Bone marrow (tissue), 2 donors: Measurements from ENCODE around the gene CPLANE1.
"Not testable (repeated sequence)": the region's sequence is repeated elsewhere in the genome, so short reads cannot be mapped to it uniquely, and the experiment has no call there.

Experiments
- DNase-seq, 2 donors: peaks; one replicate each; lab custom pipeline; 2025; lab: John Stamatoyannopoulos, UW

CPLANE1 gene

DNA sequence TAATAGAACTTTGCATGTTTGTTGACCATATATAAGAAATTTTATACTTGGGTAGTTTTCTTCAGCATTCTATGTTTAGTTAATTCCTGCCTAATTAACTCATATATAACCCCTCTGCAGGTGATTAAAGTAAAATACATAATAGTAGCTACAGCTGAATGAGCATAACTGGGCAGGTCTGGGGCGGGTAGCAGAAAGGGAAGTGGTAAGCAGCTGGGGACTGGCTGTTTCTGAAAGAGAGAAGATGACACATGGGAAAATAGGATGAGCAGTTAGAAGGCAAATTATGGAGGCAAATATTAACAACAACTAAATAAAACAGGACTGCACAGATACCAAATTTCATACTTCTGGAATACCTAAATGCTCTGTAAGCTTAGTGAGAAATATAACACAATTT lies 128.1 kb downstream of the CPLANE1 start:
- DNase-seq, result peak in 1 of 2 donors; percentile 35

GRCh38 chr5:37120270-37120669 lies 128.9 kb downstream of the CPLANE1 start:
- DNase-seq, result no peak

GRCh38 chr5:37116359-37116758 lies 132.8 kb downstream of the CPLANE1 start:
- no peak for DNase-seq

DNA sequence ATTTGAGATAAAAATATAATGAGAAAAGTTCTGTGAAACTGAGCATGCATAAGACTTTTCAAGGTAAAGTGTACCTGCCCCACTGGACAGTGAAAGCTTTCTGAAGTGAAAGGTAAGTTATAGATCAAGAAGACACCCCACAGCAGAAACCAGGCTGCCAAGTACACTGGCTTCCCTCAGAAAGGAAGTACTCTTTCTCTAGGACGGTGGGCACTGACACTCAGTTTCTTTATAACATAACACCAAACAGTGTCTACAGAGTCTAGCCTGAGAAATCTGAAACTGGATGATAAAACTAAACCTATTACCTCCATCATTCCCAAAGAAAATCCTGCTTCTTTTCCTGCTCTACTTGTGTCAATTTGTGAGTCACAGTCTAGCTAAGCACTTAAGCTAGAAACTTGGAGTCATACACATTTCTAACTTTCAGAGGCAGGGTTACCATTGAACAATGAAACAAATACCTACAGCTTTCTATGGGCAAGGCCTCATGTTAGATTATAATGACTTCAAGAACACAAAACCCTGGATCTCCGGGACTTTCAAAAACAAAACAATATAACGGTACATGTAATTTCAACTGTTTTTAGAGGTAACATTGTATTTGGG lies 136.7 kb downstream of the CPLANE1 start:
- no peak for DNase-seq

DNA sequence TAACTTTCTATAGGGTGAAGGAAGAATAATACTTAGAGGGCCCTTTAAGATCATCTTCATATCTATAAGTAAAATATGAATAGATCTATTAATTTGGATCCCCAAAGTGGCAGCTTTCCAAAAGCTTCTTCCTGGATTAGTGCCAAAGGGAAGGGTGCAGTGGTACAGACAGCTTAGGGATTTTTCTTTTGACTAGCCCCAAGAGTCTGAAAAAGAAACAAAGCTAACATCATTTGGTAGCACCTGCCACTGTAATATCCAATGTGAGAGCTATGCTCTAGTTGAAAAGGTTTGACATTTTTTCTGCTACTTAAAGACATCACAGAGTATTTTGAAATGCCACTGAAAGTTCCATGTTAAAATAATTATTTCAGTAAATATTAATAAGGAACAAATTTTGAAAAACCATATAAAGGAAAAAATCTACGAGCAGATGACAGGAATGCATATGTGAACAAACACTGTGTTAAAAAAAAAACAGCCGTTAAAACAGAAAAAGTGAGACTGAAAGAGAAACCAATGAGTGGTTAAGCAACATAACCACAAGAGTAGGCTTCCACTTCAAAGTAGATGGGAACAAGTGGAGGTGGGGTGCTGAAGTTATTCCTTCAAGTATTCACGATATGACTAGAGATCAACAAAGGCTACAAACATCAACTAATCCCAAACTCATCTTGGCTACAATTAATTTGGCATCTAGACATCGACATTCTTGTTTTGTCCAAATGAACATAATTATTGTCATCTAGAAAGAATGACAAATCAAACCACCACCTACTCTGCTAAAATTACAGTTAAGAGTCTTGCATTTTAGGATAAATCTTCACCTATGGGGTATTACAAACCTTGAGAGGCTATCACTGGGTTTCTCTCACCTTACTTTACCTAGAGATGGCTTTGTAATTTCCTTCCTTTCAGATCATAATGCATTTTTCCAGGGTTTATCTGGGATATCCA lies 137.5 kb downstream of the CPLANE1 start:
- peak in 1 of 2 donors; percentile 62 for DNase-seq

DNA sequence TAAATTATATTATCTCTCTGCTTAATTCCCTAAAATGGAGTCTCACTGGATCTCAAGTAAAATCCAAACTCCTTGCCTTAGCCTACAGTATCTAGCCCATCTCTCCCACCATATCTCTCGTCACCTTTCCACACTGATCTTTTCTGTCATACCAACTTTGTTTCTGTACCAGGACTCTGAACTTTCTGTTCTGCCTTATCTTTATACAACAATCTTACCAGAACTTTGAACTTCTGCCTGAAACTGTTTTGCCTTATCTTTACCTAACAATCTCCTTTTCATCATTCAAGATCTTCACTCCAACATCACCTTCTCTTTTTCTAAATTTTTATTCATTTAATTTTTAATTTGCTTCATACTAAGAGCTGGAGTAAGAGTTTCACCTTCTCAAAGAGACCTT lies 139.0 kb downstream of the CPLANE1 start:
- no peak for DNase-seq

DNA sequence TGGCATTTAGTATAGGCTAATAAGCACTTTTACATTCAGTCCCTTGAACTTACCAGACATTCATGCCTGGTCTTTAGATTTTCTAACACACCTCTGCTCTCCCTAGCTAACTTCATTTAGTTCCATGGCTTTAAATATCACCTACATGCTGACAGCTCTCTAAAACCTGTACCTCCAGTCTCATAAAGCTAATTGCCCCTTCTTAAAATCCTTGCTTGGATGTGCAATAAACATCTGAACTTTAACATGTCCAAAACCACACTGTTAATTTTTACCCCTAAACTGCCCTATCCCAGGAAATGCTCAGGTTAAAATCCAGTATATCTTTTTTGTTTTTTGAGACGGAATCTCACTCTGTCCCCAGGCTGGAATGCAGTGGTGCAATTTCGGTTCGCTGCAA lies 139.8 kb downstream of the CPLANE1 start:
- no peak for DNase-seq

GRCh38 chr5:37103302-37103701 lies 145.9 kb downstream of the CPLANE1 start:
- DNase-seq, result no peak

DNA sequence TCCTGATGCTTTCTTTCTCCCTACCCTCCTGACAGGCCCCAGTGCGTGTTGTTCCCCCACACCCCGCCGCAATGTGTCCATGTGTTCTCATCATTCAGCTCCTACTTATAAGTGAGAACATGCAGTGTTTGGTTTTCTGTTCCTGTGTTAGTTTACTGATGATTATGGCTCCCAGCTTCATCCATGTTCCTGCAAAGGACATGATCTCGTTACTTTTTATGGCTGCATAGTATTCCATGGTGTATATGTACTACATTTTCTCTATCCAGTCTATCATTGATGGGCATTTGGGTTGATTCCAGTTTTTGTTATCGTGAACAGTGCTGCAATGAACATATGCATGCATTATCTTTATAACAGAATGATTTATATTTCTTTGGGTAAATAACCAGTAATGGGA lies 149.9 kb downstream of the CPLANE1 start:
- DNase-seq, result not testable (repeated sequence)

DNA sequence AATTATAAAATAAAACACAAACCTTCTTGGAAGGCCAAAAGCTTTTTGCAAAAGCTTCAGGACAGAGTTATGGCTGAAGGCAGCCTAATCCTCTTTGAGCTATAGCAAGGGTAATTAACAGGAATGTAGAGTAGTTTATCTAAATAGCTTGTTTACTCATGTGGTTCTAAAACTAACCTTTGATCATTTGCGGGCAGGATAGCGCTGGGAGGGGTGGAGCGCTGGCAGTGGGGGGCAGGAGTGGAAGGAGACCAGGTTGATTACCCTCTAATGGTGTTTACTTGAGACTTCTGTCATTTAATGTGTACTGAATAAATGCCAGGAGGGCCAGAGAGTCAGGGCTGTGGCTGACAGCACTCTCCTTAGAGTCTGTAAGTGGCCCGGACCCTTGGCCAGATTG lies 155.4 kb downstream of the CPLANE1 start:
- DNase-seq, result not testable (repeated sequence)

GRCh38 chr5:37090781-37091180 lies 158.4 kb downstream of the CPLANE1 start:
- no peak for DNase-seq

GRCh38 chr5:37090123-37090726 lies 159.0 kb downstream of the CPLANE1 start:
- DNase-seq, result no peak

DNA sequence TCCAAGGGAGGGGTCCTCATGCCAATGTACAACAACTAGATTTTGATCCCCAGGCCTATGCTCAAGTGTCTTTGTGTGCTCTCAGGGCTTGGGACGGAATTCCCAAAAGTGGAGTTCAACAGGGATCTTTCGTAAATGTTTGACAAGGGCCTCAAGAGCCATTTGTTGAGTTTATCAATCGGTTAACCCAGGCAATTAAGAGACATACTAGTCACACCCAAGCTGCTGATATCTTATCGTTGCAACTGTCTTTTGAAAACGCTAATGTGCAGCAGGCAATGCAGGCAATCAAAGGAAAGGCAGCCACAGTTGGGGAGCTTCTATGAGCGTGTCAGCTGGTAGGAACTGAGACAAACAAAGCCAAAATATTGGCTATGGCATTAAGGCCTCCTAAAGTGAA lies 161.2 kb downstream of the CPLANE1 start:
- DNase-seq, result no peak

GRCh38 chr5:37086466-37087173 lies 162.6 kb downstream of the CPLANE1 start:
- no peak for DNase-seq

DNA sequence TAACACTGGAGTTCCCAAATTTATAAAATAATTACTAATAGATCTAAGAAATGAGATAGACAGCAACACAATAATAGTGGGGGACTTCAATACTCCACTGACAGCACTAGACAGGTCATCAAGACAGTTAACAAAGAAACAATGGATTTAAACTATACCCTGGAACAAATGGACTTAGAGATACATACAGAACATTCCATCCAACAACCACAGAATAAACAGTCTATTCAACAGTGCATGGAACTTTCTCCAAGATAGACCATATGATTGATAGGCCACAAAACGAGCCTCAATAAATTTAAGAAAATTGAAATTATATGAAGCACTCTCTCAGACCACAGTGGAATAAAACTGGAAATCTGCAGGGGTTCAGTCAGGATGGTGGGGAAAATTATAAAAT lies 163.2 kb downstream of the CPLANE1 start:
- not testable (repeated sequence) for DNase-seq

GRCh38 chr5:37082977-37083376 lies 166.2 kb downstream of the CPLANE1 start:
- DNase-seq, result not testable (repeated sequence)

DNA sequence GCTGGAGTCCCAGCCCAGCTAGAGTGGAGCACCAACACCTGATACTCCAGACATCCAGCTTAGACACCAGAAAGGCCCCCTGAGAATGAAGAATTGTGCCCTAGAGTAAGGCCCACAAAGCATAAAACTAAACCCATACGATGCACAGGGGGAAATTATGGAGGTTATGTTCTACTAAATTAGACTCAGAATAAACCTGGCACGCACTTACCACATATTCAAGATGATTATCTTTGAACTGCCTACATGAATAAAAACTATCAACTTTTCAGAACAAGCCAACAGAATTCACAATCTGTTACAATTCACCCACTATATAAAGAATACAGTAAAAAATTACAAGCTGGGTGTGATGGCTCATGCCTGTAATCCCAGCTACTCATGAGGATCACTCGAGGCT lies 168.5 kb downstream of the CPLANE1 start:
- no peak for DNase-seq

GRCh38 chr5:37077146-37077545 lies 172.0 kb downstream of the CPLANE1 start:
- no peak for DNase-seq

DNA sequence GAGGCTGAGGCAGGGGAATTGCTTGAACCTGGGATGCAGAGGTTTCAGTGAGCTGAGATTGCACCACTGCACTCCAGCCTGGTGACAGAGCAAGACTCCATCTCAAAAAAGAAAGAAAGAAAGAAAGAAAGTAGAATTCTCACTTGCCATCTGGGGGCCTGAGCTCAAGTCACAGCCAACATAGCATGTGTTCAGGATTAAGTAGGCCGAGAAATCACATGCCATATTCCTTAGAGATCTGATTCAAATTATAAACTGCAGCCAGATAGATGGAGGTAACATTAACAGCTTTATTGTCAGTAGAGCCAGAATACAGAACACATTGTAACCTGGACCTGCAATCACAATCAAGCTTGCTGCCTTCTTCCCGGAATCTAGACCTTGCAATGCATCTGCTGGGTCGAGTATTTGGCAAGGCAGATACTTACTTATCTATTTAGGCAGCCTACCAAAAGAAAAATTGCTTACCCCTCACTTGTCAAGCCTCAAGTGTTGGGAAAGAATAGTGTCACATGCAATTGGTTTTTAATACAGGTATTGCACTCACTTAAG lies 173.7 kb downstream of the CPLANE1 start:
- no peak for DNase-seq

DNA sequence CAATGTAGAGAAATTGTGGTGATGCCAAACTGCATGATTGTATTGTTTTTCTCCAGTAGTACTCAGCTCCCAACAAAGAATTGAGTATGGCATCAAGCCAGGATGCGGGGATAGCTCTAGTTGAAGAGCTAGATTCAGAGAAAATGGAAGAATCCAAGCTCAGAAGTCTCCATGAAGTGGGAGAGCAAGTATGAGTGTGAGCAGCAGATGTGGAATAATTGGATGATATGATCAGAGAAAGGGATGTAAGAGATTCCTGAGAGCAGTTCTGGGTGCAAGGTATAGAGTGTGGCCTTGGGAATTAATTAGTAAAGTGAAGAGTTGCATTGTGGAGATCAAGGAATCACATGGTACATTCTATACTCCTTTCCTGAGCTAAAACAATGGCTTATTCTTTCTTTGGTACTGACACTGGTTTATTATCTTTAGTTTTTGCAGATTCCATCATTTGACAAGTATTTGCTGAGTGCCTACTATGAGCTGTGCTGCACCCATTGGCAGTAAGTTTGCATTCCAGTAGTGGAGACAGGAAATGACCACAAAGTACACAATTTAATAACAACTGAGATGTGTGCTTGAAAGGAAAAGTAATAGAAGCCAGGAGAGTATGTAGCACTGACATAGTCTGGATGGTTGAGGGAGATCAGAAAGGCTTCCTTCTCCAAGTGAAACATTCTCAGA lies 177.1 kb downstream of the CPLANE1 start:
- no peak for DNase-seq

DNA sequence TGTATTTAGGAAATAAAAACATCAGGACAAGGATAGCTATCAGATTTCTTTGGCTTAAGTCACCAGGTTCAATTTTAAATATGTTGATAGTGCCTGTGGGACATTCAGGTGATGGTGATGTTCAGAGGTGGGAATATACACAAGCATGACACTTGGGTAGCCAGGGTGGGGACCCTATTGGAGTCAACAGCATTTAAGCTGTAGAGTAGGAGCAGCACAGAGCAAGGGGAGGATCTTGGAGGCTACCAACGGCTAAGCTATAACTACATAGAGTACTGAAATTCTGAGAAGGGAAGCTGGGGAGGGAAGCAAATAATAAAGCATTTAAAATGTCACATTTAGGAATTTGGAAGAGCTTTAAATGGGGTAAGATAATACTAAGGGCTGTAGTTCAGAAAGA lies 177.7 kb downstream of the CPLANE1 start:
- DNase-seq, result no peak
